Activated CD4-positive, alpha-beta T cell treated with anti-CD3 and anti-CD28 coated beads for 4 hours (primary cell): ENCODE measurements around the gene CAND2.
"Not testable (repeated sequence)": the region's sequence is repeated elsewhere in the genome, so short reads cannot be mapped to it uniquely, and the experiment has no call there.

Experiments
- DNase-seq, 2 donors: peaks; one replicate each; pipeline ENCODE4 v3.0.0-alpha.2; 2020

CAND2 gene

DNA sequence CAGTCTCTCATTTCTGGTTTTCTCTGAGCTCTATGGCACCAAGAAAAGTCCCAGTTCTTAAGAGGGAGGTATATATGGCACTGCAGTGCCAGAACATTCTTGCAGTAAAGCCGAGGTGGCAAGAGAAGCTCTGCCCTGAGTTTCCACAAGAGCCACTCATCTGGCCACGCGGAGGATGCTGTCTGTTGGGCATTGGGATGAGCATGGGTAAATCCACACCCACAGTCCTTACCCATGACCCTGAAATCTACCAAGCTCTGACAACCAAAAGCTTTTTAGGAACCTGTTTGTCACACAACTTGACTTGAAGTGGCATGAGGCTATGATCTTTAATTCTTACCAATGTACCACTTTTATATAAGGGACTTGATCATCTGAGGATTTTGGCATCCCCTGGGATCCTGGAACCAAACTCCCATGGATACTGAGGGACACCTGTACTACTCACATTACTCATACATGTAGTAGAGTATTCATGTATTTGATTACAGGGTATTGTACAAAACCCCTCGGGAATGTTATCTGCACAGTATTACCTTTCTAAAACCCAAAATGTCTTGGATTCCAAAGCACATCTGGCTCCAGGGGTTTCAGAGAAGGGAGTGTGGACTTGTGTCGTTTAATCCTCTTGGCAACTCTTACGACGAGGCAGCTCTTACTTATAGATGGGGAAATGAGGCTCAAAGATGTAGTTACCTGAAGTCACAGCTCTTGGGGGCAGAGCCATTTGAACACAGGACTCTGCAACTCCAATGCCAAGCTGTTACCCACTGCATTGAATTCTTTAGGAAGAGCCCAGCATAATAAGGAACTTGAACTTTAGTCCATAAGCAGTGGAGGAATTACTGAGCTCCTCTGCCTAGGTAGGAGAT is 36.1 kb downstream of the CAND2 start:
- DNase-seq: no peak

DNA sequence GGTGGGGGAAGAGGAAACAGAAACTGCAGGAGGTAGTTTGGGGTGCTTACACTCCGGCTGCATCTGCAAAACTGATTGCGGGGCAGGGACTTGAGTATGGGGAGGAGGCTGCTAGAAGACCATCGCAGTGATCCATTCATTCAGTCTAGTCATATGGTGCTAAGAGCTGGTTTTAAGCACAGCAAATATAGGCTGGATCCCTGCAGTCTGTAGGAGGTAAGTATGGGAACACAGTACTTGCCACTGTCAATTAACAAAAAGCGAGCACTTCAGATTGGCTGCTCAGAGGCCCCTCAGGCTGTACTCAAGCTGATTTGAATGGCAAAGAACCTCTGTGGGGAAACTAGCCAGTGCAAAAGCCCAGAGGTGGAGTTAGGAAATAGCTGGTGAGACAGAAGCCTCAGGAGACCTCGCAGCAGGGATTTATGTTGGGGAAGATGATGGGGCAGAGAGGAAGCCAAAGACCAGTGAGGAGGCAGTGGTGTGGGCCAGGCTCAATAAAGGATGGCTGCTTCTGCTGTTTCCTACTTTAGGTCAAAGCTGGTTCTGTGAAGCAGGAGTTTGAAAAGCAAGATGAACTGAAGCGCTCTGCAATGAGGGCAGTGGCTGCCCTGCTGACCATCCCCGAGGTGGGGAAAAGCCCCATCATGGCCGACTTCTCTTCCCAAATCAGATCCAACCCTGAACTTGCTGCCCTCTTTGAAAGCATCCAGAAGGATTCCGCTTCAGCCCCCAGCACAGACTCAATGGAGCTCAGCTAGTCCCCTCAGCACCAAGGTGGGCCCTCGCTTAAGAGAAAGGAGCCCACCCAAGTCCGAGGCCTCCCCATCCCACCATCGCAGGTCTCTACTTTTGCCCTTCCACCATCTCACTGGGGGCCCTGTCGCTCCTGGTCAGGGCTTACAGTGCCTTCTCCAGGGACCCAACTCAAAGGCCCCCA is 37.0 kb downstream of the CAND2 start:
- no peak for DNase-seq

DNA sequence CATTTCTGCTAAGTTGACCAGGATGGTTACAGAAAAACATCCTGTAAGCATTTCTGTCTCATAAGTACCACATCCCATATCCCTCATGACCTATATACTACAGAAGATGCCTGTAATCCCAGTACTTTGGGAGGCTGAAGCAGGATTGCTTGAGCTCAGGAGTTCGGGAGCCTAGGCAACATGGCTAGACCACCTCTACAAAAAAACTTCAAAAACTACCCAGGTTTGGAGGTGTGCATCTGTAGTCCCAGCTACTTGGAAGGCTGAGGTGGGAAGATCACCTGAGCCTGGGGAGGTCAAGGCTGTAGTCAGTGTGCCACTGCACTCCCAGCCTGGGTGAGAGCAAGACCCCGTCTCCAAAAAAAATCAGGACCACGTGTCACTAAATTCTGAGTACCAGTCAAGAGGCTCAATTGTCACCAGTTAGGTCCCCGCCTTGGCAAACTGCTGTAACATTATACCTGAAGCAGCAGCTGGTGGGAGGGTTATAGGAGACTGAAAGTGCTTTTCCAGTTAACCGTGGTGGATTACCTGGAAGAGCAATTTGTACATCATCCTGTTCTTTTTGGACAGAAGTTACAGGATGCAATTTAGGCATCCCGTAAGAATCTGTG is 38.7 kb downstream of the CAND2 start:
- no peak for DNase-seq

DNA sequence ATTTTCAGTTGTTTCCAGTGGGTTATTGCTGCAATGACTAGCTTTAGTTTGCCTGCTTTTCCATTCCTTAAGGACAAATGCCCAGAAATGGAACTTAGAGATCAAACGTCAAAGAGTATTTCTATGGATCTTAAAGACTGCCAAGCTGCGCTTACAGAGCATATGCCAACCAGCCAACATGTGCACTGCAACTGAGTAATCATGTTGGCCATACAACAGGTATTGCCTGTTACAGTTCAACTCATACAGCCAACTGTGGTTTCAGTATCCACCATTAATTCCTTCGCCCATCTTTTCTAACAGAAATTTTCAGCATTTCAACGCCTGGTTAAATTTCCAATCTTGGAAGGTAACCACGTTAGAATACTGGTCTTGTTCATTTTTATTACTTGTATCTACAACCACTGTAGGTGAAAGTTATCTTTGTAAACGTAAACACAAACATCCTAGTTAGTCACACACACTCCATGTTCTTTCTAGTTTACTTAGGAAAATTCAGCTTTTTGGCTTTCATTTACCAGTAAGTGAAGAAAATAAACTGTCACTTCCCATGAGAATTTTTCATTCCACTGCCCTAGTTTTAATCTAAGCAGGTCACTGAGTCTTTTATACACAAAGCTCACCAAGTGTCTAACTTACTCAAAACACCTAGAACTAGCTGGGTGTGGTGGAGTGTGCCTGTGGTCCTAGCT is 41.0 kb downstream of the CAND2 start:
- no peak for DNase-seq

DNA sequence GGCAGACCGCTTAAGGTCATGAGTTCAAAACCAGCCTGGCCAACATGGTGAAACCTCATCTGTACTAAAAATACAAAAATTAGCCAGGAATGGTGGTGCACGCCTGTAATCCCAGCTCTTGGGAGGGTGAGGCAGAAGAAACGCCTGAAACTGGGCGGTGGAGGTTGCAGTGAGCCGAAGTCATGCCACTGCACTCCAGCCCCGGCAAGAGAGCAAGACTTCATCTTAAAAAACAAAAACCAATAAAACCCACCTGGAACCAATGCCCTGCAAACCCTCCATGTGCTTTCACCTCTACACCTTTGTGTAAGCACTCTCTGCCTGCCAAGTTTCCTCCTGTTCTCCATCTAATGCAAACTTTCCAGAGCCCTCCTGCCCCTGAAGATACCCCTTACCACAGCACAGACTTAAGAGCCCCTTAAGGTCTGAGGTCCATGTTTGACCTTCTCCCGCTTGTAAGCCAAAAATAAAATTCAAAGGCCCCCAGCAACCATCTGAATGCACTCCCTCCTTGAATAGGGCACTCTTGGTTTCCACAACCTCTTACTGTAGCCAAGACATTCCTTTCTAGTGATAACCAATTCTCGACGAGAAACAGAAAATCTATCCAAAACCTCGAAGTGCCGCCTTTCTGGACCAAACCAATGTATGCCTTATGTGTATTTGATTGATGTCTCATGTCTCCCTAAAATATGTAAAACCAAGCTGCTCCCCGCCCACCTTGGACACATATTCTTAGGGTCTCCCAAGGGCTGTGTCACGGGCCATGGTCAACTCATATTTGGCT is 41.9 kb downstream of the CAND2 start:
- DNase-seq: no peak

DNA sequence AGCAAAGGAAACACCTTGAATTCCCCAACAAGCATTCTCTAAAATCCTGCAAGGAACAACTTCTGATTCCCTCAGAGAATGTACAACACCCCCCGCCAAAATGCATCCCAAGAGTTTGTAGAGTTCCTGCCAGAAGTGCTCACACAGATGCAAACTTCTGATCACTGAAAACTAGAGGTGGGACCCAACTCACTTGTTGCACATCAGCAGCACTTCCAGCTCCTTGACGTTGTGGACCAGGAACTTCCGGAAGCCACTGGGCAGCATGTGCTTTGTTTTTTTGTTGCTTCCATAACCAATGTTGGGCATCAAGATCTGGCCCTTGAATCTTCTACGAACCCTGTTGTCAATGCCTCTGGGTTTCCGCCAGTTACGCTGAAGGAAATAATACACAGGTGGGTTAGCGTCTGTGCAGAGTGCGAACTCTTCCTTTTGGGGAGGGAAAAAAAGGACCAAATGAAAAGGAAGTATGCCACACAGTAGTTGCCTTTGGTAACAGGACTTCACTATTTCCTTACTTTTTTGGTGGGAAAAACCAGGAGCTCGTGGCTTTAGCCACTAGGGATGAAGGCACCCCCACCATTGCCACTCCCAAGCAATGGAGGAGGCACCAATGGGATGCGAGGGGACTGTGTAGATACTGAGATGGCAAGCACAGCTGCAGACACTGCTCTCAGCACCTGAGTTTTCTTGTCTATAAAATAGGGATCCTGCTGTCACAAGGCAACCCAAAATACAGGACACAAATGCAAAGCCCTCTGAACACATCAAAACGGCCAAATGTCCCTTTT is 42.9 kb downstream of the CAND2 start:
- DNase-seq: no peak

DNA sequence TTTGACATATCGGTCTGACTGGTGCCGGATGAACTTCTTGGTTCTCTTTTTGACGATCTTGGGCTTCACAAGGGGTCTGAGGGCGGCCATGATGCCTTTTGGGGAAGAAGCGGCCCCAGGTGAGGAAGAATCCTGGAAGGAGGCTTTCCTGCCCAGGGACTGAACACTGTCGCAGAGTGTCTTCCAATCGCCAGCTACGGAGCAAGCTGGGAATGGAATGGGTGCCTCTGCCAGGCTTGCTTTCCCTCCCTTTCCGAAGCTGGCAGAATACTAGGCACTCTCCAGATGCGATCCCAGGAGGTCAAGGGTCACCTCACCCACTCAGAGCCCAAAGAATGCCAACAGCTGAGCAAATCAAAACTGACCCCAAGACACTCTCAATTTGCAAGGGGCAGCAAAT is 43.7 kb downstream of the CAND2 start:
- DNase-seq: not testable (repeated sequence)

DNA sequence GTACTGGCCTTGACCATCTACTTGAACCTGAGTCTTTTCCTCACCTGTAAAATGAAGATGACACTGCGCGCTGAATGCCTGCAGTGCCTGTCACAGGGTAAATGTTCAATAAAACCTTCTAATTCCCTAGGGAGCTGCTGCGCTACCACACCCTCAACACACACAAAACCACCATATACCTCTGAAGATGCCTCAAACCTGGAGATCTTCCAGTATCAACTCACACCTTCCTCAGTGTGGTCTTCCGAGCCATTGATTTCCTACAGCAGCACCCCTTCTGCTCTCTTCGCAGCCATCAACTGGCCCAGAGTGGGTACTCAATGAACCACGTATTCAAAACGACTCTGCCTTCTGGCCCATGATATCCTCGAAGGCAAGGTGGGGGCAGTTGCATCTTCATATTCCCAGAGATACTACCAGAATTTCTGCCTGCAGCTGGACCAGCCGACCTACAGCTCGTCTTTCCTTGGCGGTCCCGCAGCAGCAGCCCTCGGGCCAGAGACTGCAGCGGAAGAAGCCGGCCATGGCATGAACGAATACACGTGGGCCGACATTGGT is 44.2 kb downstream of the CAND2 start:
- peak in 1 of 2 donors; percentile 49 for DNase-seq

DNA sequence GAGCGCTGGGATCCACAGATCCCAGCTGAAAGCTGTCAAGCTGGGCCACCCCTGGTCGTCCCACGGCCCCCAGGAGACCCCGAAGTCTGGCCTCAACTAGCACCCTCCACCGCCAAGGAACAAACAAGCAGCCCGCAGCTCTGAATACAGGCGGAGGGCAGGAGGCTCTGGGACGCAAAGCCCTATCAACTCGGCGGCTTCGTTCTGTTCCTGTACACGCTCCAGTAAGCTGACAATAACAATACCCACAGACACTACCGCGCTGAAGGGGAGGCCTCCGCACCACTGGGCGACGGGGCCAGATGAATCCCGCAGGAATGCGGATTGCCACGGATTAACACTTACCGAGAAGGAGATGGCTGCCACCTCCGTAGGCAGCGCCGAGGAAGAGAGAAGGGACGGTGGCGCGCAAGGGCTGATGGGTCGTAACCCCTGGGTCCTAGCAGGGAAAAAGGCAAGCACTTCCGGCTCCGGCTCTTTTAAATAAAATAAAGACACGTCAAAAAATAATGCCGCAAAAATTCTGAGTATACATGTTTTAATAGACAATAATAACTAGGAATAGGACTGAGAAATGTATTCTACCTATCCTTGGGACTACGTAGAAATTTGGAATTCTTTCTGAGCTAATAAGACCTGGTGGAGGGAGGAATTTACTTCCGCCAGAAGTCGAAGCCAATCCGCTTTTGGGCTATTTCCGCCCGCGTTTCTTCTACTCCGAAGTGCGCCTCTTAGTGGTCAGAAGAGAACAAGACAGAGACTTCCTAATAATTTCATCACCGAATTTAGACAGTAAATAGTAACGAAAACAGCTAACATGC is 44.9 kb downstream of the CAND2 start, which contains the start of gene RPL32:
RPL32 (minus strand) TSS at position 417 of the 821 bp plus-strand sequence. CDS start 1,328 bp downstream, outside the sequence.
- peak; percentile 82 to 86 for DNase-seq

DNA sequence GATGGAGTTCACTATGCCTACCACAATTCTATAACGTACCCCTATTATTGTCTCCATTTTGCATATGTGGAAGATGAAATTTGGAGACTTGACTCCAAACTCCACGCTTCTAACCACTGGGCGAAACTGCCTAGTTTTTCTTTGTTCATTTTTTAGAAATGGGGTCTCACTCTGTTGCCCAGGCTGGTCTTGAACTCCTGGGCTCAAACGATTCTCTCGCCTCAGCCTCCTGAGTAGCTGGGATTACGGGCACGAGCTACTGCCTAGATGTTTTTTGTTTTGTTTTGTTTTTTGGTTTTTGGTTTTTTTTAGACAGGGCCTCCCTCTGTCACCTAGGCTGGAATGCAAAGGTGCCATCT is 45.5 kb downstream of the CAND2 start:
- DNase-seq: no peak

DNA sequence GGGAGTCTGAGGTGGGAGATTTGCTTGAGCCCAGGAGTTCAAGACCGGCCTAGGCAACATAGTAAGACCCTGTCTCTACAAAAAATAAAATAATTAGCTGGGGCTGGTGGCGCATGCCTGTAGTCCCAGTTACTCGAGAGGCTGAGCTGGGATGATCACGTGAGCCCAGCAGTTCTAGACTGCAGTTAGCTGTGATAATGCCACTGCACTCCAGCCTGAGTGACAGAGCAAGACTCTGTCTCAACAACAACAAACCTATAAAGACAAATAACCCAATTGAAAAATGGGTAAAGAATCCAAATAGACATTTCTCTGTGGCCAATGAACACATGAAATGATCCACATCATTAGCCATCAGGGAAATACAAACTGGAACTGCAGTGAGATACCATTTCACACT is 46.0 kb downstream of the CAND2 start:
- no peak for DNase-seq

DNA sequence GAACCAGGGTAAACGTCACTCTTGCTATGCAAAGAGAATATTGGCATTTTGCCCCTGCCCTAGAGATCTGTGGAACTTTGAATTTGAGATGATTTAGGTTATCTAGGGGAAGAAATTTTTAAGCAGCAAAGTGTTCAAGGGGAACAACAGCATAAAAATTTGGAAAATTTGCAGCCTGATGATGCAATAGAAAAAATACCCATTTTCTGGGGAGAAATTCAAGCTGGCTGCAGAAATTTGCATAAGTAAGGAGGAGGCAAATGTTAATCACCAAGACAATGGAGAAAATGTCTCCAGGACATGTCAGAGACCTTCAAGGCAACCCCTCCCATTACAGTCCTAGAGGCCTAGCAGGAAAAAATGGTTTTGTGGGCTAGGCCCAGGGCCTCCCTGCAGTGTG is 49.3 kb downstream of the CAND2 start:
- DNase-seq: no peak

DNA sequence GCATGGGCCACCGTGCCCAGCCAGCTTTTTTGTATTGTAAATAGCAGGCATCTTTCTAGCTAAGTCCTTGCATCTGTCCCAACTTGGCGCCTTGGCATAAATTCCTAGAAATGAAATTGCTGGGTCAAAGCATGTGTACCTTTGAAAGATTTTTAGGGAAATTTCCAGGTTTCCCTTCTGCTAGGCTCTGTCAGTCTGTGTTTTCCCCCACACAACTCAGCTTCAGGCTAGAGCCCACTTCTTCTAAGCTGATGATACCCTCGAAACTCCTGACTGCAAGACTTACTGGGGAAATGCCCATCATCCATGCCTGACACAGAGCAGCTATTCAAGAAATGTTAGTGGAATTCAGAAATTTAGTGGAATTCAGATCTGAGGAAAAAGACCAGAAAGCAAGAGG is 55.7 kb downstream of the CAND2 start:
- no peak for DNase-seq

DNA sequence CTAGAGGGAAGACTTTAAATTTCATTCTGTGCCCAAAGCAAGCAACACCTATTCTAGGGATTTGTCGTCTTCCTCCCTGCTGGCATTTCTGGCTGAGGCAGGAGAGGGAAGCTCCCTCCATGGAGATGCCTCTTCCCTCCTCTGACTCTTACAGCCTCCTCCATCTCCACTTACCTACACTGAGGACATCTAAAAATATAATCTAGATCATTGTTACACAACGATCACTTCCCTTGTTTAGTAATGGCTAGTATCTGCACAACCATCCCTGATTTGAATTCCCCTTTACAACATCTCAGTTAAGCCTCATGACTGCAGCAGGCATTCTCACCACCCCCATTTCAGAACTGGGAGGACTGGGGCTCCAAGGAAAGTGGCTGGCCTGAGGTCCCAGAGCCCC is 57.4 kb downstream of the CAND2 start:
- DNase-seq: not testable (repeated sequence)

DNA sequence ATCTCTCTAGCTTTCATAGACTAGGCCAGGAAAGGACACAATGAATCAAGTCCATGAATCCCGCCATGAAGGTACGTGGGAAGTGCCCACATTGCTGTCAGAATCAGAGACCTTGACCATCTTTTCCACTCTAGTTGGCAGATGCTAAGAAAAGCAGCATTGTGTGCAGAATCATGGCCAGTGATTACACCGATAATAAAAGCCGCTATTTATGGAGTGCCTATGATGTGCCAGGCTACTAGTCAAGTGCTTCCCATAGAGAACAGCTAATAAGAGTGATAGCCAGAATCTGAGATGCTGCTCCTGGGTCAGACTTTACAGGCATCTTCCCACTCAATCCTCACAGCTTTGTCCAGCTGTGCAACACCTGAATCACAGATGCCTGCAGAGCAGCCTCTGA is 58.1 kb downstream of the CAND2 start:
- DNase-seq: no peak

DNA sequence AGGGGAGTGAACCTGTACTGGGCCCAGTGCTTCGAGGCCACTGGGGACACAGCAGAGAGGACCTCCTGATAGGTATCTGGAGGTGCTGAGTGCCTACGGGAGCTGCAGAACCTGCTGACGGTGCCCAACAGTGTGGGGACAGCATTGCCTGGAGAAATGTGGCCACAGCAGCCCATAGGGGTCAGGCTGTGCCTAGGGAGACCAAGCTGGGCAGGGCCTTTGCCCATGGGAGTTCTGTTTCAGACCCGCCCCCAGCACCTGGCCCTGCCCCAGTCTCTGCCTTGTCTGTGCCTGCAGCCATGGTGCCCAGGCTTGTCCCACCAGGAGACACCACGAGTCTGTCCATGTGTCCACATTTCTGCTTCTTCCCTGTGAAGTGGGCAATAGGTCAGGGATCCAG is 60.1 kb downstream of the CAND2 start:
- no peak for DNase-seq

DNA sequence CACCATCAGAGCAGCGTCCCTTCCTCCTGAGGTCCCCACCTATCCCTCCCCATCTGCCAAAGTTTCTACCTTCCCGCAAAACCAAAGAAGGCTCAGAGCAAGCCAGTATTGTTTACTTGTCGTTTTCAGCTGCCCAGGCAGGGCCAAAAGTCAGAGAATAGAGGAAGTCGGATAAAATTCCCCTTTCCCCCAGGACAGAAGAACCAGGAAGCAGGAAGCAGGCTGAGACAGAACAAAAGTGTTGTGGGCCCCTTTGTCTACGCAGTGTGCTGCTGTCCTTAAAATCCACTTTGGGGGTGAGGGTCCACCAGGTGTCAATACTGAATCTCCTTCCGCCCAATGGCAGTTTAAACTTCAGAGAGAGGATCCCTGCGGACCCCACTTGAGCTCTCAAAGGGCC is 63.4 kb downstream of the CAND2 start:
- no peak for DNase-seq

DNA sequence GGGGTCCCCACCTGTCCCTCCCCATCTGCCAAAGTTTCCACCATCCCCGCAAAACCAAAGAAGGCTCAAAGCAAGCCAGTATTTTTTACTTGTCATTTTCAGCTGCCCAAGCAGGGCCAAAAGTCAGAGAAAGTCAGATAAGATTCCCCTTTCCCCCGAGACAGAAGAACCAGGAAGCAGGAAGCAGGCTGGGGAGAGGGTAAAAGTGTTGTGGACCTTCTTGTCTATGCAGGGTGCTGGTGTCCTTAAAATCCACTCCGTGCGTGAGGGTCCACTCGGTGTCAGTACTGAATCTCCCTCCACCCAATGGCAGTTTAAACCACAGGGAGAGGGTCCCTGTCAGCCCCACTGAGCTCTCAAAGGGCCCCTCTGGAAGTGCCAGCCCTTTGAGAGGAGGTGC is 65.1 kb downstream of the CAND2 start:
- no peak for DNase-seq

DNA sequence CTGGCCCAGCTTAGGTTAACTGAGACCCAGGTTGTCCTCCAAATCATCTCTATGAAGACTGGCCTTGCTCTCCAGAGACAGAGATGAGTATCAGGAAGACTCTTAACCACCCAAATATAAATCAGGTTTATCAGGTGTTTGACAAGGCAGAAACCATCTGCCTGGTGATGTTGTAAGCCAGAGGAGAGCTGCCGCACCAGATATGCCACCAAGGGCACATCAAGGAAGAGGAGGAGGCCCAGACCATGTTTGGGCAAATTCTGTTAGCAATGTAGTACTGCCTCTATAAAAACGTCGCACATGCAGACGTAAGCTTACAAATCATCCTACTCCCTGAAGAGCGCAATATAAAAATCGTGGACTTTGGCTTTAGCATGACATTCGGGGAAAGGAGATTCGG is 65.9 kb downstream of the CAND2 start:
- no peak for DNase-seq

DNA sequence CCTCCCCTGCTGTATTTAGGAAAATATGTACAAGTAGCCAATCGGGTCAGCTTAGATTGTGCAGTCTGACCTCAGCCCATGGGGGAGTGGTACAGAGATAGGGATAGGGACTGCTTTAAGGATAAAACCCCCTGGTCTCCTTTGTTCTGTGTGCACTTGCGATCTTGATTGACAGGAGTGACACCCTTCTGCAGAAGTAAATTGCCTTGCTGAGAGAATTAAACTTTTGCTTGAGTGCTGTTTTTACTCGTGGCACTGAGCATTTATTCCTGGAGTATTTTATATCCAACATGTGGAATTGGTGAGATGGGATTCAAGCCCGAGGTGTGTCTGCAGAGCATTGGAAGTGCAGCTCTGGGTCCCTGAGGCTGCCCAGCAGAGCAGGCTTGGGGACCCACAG is 68.8 kb downstream of the CAND2 start:
- DNase-seq: no peak
